Esophagus muscularis mucosa (tissue), 3 donors: Measurements from ENCODE around the gene PLOD1.

Source experiments
- POLR2A ChIP-seq: fragments of 450-650 bp; IDR thresholded peaks from one replicate; pipeline ENCODE4 v1.6.1; 2017; ENCODE audit warnings: antibody characterized with exemption, moderate library complexity, mild to moderate bottlenecking, low read depth
- POLR2AphosphoS5 ChIP-seq, 2 donors: sonication (generic); formaldehyde crosslinking; IDR thresholded peaks; one replicate each; pipeline ENCODE4 v1.6.1; 2017; ENCODE audit warnings: antibody characterized with exemption in 2 of 2
- TF ChIP-seq, protein P1 (sequence below), 3 experiments: fragments of 200-600 bp in 2 of 3; fragments of 450-650 bp in 1 of 3; sonication (generic) in 2 of 3; IDR thresholded peaks; one replicate each; pipeline ENCODE4 v1.5.1; 2017 to 2019; ENCODE audit warnings: antibody characterized with exemption in 3 of 3, mild to moderate bottlenecking in 2 of 3, moderate library complexity in 1 of 3

GRCh38 chr1:11957398-11957797 lies 22.9 kb downstream of the PLOD1 start:
- TF ChIP-seq, protein P1, sequence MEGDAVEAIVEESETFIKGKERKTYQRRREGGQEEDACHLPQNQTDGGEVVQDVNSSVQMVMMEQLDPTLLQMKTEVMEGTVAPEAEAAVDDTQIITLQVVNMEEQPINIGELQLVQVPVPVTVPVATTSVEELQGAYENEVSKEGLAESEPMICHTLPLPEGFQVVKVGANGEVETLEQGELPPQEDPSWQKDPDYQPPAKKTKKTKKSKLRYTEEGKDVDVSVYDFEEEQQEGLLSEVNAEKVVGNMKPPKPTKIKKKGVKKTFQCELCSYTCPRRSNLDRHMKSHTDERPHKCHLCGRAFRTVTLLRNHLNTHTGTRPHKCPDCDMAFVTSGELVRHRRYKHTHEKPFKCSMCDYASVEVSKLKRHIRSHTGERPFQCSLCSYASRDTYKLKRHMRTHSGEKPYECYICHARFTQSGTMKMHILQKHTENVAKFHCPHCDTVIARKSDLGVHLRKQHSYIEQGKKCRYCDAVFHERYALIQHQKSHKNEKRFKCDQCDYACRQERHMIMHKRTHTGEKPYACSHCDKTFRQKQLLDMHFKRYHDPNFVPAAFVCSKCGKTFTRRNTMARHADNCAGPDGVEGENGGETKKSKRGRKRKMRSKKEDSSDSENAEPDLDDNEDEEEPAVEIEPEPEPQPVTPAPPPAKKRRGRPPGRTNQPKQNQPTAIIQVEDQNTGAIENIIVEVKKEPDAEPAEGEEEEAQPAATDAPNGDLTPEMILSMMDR (IDR thresholded peaks at IDR 0.05), result no peak
- TF ChIP-seq POLR2A (no peak), POLR2AphosphoS5 (IDR thresholded peaks at IDR 0.05) (no peak)
